Transverse colon (tissue), 4 donors: ENCODE measurements around the gene TRIM54. TPM values are rescaled to one million over a fixed set of nuclear protein-coding genes. Genes with fewer than 3 reads are reported as not detected.

Experiments
- DNase-seq: peaks from one replicate; pipeline ENCODE4 v3.0.0-alpha.2; 2019
- H3K27ac ChIP-seq, 4 donors: fragments of 200-600 bp; sonication (generic); 2 replicates each; pipeline ENCODE4 v1.5.1; 2016 to 2018; ENCODE audit warnings: inconsistent platforms in 4 of 4
- H3K27me3 ChIP-seq: fragments of 200-600 bp; sonication (generic); 2 replicates; pipeline ENCODE4 v1.5.1; 2017; ENCODE audit warnings: inconsistent platforms
- H3K36me3 ChIP-seq, 4 donors: fragments of 200-600 bp; sonication (generic); 2 replicates each; pipeline ENCODE4 v1.5.1; 2017 to 2019; ENCODE audit warnings: inconsistent platforms in 4 of 4
- H3K4me1 ChIP-seq, 4 donors: fragments of 200-600 bp; sonication (generic); 2 replicates each; pipeline ENCODE4 v1.5.1; 2017 to 2020; ENCODE audit warnings: inconsistent platforms in 4 of 4
- H3K4me3 ChIP-seq, 4 donors: fragments of 200-600 bp; sonication (generic); 1 replicate in 1 of 4; 2 replicates in 3 of 4; pipeline versions ENCODE4 v1.5.1 to v1.6.1; 2017 to 2019; ENCODE audit warnings: inconsistent platforms in 4 of 4
- H3K9me3 ChIP-seq, 2 donors: fragments of 200-600 bp; sonication (generic); 2 replicates each; pipeline ENCODE4 v1.5.1; 2017 to 2019; ENCODE audit warnings: inconsistent platforms in 2 of 2
- EP300 ChIP-seq: sonication (generic); formaldehyde crosslinking; IDR thresholded peaks from one replicate; pipeline ENCODE4 v1.6.1; 2017; ENCODE audit warnings: antibody characterized with exemption, low read depth
- POLR2A ChIP-seq: fragments of 450-650 bp; IDR thresholded peaks from one replicate; pipeline ENCODE4 v1.6.1; 2016; ENCODE audit warnings: antibody characterized with exemption, mild to moderate bottlenecking, moderate library complexity
- POLR2AphosphoS5 ChIP-seq, 3 donors: sonication (generic); formaldehyde crosslinking; IDR thresholded peaks; one replicate each; pipeline ENCODE4 v1.6.1; 2016; ENCODE audit warnings: antibody characterized with exemption in 3 of 3
- WGBS, 2 donors: methylation state at CpG; one replicate each; pipeline ENCODE4 v1.1.5; 2018; ENCODE audit warnings: low coverage in 1 of 2; 5-methylcytosine and 5-hydroxymethylcytosine counted together
- in situ Hi-C, 4 donors: fragments of 200-750 bp; cut with MboI; loops; one replicate each; pipeline versions ENCODE4 v1.15.0 to v1.15.1; 2017; ENCODE audit warnings: low sequenced_read_pairs in 3 of 4, low pct_ligation_motif_present in 1 of 4, low pct_unique_long_range_greater_than_20kb in 1 of 4
- intact Hi-C: fragments of 100-400 bp; cut with DNase I; formaldehyde crosslinking; loops from one replicate; pipeline ENCODE4 v1.15.1; 2023; ENCODE audit warnings: low total_unique reads
- total RNA-seq, 4 donors: library from RNA; depleted of rRNA; stranded (reverse); fragments of >200 nt; gene quantifications; one replicate each; pipeline ENCODE4 v1.1.0, GENCODE V29; 2016
- TF ChIP-seq, protein P1 (sequence below), 5 experiments: fragments of 200-600 bp in 3 of 5; fragments of 450-650 bp in 2 of 5; sonication (generic) in 3 of 5; IDR thresholded peaks; 1 replicate in 2 of 5; 2 replicates in 3 of 5; pipeline ENCODE4 v1.5.1; 2016 to 2017; ENCODE audit warnings: antibody characterized with exemption in 5 of 5, inconsistent platforms in 3 of 5, mild to moderate bottlenecking in 2 of 5, moderate library complexity in 1 of 5

The TRIM54 gene
- total RNA-seq, 4 donors from 2014 or later: 0.40 to 1.9 (median 1.2) TPM; not detected in 1

DNA sequence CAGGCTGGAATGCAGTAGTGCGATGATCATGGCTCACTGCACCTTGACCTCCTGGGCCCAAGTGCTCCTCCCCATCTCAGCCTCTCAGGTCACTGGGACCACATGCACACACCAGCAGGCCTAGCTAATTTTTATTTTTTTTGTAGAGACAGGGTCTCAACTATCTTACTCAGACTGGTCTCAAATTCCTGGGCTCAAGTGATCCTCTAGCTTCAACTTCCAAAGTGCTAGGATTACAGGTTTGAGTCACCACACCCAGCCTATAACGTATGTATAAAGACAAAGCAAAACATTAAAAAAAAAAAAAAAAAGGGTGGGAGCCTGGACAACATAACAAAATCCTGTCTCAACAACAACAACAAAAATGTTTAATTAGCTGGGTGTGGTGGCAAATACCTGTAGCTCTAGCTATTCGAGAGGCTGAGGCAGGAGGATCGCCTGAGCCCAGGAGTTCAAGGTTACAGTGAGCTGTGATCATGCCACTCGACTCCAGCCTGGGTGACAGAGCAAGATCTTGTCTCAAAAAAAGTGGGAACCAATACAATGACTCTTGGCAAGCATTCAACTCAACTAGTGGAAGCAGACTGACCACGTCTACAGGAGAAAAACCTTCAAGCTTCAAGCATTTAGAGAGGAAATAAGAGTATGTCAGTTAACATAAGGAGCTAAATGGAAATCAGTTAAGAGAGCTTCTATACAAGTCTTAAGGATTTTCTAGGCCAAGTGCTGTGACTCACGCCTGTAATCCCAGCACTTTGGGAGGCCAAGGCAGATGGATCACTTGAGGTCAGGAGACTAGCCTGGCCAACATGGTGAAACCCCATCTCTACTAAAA, 71.8 kb downstream of the TRIM54 start:
- Histone ChIP-seq H3K4me3 (no peak overlapping the region), H3K27me3 (no peaks in the 10 kb centered on the region), H3K36me3 (no peaks in the 10 kb centered on the region), H3K9me3 (no peaks in the 10 kb centered on the region), H3K27ac (peak overlapping the region in 3 of 4 donors; percentile 14 to 53 (median 50)), H3K4me1 (peaks cover 14 to 49% (median 35%) of the 10 kb centered on the region in 4 donors)
- DNase-seq: no peak
- TF ChIP-seq POLR2A: no peak
- TF ChIP-seq EP300: no peak
- TF ChIP-seq POLR2AphosphoS5 (IDR thresholded peaks at IDR 0.05): no peak
- TF ChIP-seq, protein P1, sequence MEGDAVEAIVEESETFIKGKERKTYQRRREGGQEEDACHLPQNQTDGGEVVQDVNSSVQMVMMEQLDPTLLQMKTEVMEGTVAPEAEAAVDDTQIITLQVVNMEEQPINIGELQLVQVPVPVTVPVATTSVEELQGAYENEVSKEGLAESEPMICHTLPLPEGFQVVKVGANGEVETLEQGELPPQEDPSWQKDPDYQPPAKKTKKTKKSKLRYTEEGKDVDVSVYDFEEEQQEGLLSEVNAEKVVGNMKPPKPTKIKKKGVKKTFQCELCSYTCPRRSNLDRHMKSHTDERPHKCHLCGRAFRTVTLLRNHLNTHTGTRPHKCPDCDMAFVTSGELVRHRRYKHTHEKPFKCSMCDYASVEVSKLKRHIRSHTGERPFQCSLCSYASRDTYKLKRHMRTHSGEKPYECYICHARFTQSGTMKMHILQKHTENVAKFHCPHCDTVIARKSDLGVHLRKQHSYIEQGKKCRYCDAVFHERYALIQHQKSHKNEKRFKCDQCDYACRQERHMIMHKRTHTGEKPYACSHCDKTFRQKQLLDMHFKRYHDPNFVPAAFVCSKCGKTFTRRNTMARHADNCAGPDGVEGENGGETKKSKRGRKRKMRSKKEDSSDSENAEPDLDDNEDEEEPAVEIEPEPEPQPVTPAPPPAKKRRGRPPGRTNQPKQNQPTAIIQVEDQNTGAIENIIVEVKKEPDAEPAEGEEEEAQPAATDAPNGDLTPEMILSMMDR (IDR thresholded peaks at IDR 0.05): no peak
- in situ Hi-C loops: no loop called here
- 63% methylated on average over 5 to 7 of the region's 7 CpGs for WGBS, 2 donors
- intact Hi-C loops: no loop called here

DNA sequence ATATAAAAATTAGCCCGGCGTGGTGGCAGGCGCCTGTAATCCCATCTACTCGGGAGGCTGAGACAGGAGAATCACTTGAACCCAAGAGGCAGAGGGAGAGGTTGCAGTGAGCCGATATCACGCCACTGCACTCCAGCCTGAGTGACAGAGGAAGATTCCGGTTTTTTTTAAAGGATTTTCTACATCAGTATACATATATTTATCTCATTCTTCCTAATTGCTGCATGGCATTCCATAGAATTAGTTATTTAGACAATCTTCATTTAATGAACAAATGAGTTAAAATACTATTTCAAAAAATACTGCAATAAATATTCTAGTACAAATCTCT, 72.3 kb downstream of the TRIM54 start:
- Histone ChIP-seq H3K4me3 (no peak overlapping the region), H3K9me3 (no peaks in the 10 kb centered on the region), H3K27ac (peak overlapping the region in 3 of 4 donors; percentile 14 to 53 (median 50)), H3K4me1 (peaks cover 14 to 49% (median 35%) of the 10 kb centered on the region in 4 donors), H3K27me3 (no peaks in the 10 kb centered on the region), H3K36me3 (no peaks in the 10 kb centered on the region)
- in situ Hi-C loops: no loop called here
- intact Hi-C loops: no loop called here
- TF ChIP-seq POLR2A (no peak), POLR2AphosphoS5 (IDR thresholded peaks at IDR 0.05) (no peak), EP300 (no peak)
- TF ChIP-seq, protein P1 (IDR thresholded peaks at IDR 0.05): no peak
- WGBS, 2 donors: 87 to 100% methylated on average over 3 to 7 of the region's 7 CpGs
- no peak for DNase-seq

DNA sequence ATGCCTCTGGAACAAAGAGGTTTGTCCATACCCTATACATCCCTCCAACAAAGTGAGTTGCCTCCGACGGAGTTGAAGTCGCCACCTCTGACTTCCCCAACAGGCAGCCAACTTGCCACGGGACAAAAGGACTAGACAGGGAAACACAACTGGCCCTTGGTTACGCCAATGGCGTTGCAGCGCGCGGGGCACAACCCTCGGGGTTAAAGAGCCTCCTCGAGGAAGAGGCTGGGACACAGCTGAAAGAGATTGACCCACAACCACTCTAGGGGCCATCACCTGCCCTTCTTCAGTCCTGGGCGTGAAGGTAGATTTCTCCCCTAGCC, 73.8 kb downstream of the TRIM54 start:
- TF ChIP-seq POLR2A: no peak
- no peak for TF ChIP-seq EP300
- no peak for TF ChIP-seq POLR2AphosphoS5 (IDR thresholded peaks at IDR 0.05)
- TF ChIP-seq, protein P1 (IDR thresholded peaks at IDR 0.05): no peak
- Histone ChIP-seq H3K9me3 (no peaks in the 10 kb centered on the region), H3K36me3 (no peaks in the 10 kb centered on the region), H3K4me3 (peak overlapping the region; percentile 58 to 85 (median 76)), H3K27ac (peak overlapping the region; percentile 89 to 96 (median 90)), H3K27me3 (no peaks in the 10 kb centered on the region), H3K4me1 (peaks cover 14 to 49% (median 35%) of the 10 kb centered on the region in 4 donors)
- in situ Hi-C loops (no loop called here), intact Hi-C loops (no loop called here)
- peak; percentile 75 for DNase-seq
- whole genome bisulfite sequencing, 2 donors: 0% methylated on average over 3 to 12 of the region's 12 CpGs

DNA sequence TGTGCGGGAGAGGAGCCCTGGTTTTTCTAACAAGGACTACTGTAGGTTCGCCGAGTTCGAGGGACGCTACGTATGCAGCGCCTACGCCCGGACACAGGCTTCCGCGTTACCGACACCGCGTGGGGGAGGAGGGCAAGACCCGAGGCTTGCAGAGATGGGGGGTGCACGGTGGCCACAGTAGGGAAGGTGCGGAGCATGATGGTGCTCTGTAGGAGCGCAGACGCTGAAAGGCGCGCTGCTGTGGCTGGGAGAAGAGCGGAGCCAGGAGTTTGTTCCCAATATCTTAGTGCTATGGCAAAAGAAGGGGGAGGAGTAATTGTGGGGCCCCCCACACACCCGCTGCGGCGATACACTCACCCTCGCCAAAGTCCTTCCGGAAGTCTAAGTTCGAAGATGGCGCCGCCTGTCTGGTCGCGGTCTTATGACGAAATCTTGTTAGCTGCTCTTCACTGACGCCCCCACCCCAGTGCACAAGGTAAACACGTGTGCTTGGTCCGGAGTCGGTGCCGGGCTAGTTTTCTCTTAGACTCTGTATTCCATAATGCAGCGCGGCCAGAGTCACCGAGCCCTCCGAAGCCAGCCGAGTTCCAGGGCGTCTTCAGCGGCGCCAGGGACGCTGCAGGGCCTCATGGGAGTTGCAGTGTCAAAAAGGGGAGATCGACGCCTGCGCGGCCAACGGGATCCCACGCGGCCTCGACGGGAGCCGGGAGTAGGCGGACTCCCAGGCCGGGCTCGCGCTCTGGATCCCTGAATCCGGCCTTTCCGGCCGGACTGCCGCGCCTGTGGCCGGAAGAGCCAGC, 74.4 kb downstream of the TRIM54 start, which contains the start of gene GTF3C2:
TSS of gene GTF3C2 (minus strand) at position 383 of the 800 bp plus-strand sequence. CDS start 13,210 bp downstream, outside the sequence.
- peak; percentile 95 for DNase-seq
- in situ Hi-C loops: no loop called here
- Histone ChIP-seq H3K36me3 (no peaks in the 10 kb centered on the region), H3K27me3 (no peaks in the 10 kb centered on the region), H3K9me3 (no peaks in the 10 kb centered on the region), H3K27ac (peak within 1 kb of the TSS; percentile 89 to 96 (median 90)), H3K4me1 (peaks cover 14 to 49% (median 35%) of the 10 kb centered on the region in 4 donors), H3K4me3 (peak within 1 kb of the TSS; percentile 58 to 85 (median 76))
- TF ChIP-seq EP300: no peak
- TF ChIP-seq, protein P1 (IDR thresholded peaks at IDR 0.05): peak in 3 of 5 experiments; percentile 7 to 32 (median 11)
- TF ChIP-seq POLR2AphosphoS5 (IDR thresholded peaks at IDR 0.05): peak; percentile 39 to 69 (median 50)
- peak; percentile 54 for TF ChIP-seq POLR2A
- 0% methylated on average over 60 of the region's 67 CpGs; no CpG with 5 or more reads in 1 of the 2 donors for WGBS, 2 donors
- intact Hi-C loops: no loop called here
